NT2/D1 (cell line): ENCODE data around the gene MYO9B.

Experiments
- DNase-seq: peaks from one replicate; pipeline ENCODE4 v3.0.0-alpha.2; 2011; ENCODE audit warnings: low read depth, low spot score
- H3K27me3 ChIP-seq: 2 replicates; pipeline ENCODE4 v1.6.0; 2011; ENCODE audit warnings: mild to moderate bottlenecking; ENCODE audit not compliant: insufficient read length, insufficient read depth
- H3K36me3 ChIP-seq: 2 replicates; pipeline ENCODE4 v1.6.1; 2011; ENCODE audit warnings: mild to moderate bottlenecking, low read length, mixed read lengths; ENCODE audit not compliant: insufficient read depth, insufficient read length
- H3K4me1 ChIP-seq: 2 replicates; pipeline ENCODE4 v1.5.1; 2011; ENCODE audit not compliant: insufficient read depth, insufficient read length
- H3K4me3 ChIP-seq: 2 replicates; pipeline ENCODE4 v1.5.1; 2011; ENCODE audit warnings: low read depth; ENCODE audit not compliant: insufficient read length
- H3K9ac ChIP-seq: 2 replicates; pipeline ENCODE4 v1.6.0; 2011; ENCODE audit warnings: low read depth; ENCODE audit not compliant: insufficient read length
- H3K9me3 ChIP-seq: 2 replicates; pipeline ENCODE4 v1.5.1; 2011; ENCODE audit warnings: mild to moderate bottlenecking, low read length; ENCODE audit not compliant: insufficient read depth
- SUZ12 ChIP-seq: IDR thresholded peaks from 2 replicates; pipeline ENCODE4 v1.6.1; 2011; ENCODE audit not compliant: insufficient read length, insufficient read depth; ENCODE audit errors: extremely low read depth
- YY1 ChIP-seq: IDR thresholded peaks from 2 replicates; pipeline ENCODE4 v1.6.1; 2011; ENCODE audit not compliant: insufficient read length, insufficient read depth
- ZNF274 ChIP-seq: IDR thresholded peaks from 2 replicates; pipeline ENCODE4 v1.6.1; 2011; ENCODE audit warnings: mild to moderate bottlenecking, low read depth, low read length

The MYO9B gene

DNA sequence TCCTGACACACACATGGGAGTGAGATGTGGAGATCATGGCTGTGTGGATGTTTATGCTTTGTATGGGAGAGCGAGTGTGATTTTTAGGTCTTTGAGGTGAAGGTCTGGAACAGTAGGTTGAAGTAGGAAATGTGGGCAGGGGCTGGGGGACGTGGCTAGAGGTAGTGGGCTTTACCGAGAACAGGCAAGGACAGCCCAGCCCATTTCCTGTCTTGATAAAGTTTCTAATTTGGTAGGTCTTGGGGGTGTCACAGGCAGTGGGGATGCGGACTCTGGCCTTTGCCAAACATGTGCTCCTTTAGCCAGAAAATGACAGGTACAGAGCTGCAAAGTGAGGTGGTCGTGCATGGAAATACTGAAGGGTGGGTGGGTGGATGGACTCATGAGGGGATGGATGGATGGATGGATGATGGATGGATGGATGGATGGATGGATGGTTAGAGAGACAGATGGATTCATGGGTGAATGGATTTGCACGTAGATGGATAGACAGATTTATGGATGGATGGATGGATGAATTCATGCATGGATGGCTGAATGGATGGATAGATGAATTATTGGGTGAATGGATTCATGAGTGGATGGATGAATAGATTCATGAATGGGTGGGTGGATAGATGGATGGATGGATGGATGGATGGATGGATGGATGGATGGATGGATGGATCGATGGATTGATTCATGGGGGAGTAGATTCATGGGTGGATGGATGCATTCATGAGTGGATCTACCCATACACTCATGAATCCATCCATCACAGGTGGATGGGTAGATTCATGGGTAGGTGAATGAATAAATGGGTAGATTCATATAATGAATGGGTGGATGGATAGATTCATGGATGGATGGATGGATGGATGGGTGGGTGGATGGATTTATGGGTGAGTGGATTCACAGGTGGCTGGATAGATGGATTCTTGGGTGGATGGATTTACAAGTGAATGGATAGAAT lies 70.2 kb downstream of the MYO9B start:
- Histone ChIP-seq H3K4me1 (peaks cover 7% of the 10 kb centered on the region), H3K9ac (no peak overlapping the region), H3K27me3 (no peaks in the 10 kb centered on the region), H3K36me3 (peaks cover 66% of the 10 kb centered on the region), H3K9me3 (no peaks in the 10 kb centered on the region), H3K4me3 (no peak overlapping the region)
- TF ChIP-seq ZNF274 = no peak
- no peak for TF ChIP-seq YY1
- TF ChIP-seq SUZ12 = no peak
- no peak for DNase-seq

DNA sequence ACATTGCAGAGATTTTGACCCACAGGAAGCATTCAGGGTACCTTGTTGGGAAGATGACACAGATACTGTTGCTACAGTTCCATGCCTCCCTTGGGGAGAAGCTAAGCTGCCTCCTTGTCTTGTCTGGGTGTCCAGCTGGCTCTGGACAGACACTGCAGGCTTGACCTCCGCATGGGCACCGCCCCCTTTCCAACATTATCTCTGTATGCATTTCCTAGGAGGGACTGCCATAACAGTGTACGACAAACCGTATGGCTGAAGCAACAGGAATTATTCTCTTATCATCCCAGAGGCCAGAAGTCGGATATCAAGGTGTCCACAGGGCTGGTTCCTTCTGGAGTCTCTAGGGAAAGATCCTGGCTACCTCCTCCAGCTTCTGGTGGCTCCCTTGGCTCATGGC lies 72.6 kb downstream of the MYO9B start:
- no peak for DNase-seq
- H3K4me3 ChIP-seq = no peak overlapping the region
- no peak overlapping the region for H3K9ac ChIP-seq
- H3K27me3 ChIP-seq = no peaks in the 10 kb centered on the region
- peaks cover 7% of the 10 kb centered on the region for H3K4me1 ChIP-seq
- no peaks in the 10 kb centered on the region for H3K9me3 ChIP-seq
- H3K36me3 ChIP-seq = peaks cover 68% of the 10 kb centered on the region
- TF ChIP-seq ZNF274 (no peak), YY1 (no peak), SUZ12 (no peak)

DNA sequence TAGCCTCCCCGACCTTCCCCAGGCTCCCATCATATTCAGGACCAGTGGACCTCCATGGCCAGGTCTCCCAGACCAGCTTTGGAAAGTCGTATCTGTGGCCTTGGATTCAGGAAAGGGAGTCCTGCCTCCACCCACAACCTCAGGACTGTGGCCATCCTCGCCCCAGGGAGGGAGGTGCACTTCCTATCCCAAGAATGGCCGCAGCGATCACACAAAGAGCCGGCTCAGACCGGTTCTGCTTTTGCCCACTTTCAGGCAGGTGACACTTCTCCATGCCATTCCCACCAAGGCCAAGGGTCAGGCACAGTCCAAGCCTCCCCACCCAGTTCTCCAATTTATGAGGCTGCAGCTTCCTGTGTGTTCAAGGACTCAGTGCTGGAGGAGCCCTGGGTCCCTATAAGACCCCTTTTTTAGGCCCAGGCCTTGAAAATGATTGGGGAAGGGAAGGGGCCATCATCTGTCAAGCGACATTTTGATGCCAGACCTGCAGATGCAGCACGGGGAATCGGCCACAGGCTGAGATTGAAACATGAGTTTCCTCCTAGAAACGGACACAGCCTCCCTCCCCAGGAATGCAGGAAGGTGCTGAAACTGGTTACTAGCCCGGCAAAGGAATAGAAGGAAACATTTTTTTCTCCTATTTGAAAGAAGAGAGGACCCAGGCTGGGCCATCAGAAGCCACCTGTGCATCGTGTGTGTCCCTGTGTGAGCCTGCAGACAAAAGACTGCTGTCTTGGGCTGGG lies 74.0 kb downstream of the MYO9B start:
- H3K9me3 ChIP-seq = no peaks in the 10 kb centered on the region
- H3K9ac ChIP-seq = peak overlapping the region; percentile 43
- H3K4me3 ChIP-seq = no peak overlapping the region
- TF ChIP-seq YY1 = no peak
- TF ChIP-seq ZNF274 = no peak
- TF ChIP-seq SUZ12 = no peak
- peaks cover 7% of the 10 kb centered on the region for H3K4me1 ChIP-seq
- peaks cover 79% of the 10 kb centered on the region for H3K36me3 ChIP-seq
- no peak for DNase-seq
- no peaks in the 10 kb centered on the region for H3K27me3 ChIP-seq

DNA sequence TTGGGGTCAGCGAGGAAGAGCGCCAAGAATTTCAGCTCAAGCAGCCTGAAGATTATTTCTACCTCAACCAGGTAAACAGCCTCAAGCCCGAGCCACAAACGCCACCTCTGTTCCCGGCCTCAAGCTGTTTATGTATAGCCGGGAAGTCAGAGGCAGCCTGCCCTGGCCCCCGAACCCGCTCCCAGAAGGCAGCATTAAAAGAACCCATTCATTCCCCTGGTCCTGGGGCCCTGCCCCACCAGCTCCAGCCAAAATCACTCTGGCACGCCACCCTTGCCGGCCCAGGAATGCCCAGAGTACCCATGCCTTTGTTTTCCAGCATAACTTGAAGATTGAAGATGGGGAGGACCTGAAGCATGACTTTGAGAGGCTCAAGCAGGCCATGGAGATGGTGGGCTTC lies 78.4 kb downstream of the MYO9B start:
- TF ChIP-seq SUZ12 = no peak
- no peak for TF ChIP-seq ZNF274
- TF ChIP-seq YY1 = no peak
- Histone ChIP-seq H3K4me1 (peaks cover 7% of the 10 kb centered on the region), H3K36me3 (peaks cover 85% of the 10 kb centered on the region)

DNA sequence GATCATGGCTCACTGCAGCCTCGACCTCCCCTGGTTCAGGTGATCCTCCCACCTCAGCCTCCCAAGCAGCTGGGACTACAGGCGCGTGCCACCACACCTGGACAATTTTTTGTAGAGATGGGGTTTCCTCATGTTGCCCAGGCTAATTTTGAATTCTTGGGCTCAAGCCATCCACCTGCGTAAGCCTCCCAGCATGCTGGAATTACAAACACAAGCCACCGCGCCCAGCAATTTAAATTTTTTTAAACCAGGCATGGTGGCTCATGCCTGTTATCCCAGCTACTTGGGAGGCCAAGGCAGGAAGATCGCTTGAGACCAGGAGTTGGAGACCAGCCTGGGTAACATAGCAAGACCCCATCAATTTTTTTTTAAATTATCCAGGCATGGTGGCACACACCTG lies 79.7 kb downstream of the MYO9B start:
- Histone ChIP-seq H3K9ac (no peak overlapping the region), H3K4me1 (peaks cover 5% of the 10 kb centered on the region), H3K9me3 (no peaks in the 10 kb centered on the region), H3K36me3 (peaks cover 82% of the 10 kb centered on the region), H3K27me3 (no peaks in the 10 kb centered on the region), H3K4me3 (no peak overlapping the region)
- DNase-seq = no peak
- no peak for TF ChIP-seq ZNF274
- no peak for TF ChIP-seq SUZ12
- no peak for TF ChIP-seq YY1

More for the DNA sequence above, 78.4 kb downstream of the MYO9B start:
- H3K9me3 ChIP-seq = no peaks in the 10 kb centered on the region
- no peak overlapping the region for H3K4me3 ChIP-seq
- no peaks in the 10 kb centered on the region for H3K27me3 ChIP-seq
- H3K9ac ChIP-seq = no peak overlapping the region
- DNase-seq = no peak

DNA sequence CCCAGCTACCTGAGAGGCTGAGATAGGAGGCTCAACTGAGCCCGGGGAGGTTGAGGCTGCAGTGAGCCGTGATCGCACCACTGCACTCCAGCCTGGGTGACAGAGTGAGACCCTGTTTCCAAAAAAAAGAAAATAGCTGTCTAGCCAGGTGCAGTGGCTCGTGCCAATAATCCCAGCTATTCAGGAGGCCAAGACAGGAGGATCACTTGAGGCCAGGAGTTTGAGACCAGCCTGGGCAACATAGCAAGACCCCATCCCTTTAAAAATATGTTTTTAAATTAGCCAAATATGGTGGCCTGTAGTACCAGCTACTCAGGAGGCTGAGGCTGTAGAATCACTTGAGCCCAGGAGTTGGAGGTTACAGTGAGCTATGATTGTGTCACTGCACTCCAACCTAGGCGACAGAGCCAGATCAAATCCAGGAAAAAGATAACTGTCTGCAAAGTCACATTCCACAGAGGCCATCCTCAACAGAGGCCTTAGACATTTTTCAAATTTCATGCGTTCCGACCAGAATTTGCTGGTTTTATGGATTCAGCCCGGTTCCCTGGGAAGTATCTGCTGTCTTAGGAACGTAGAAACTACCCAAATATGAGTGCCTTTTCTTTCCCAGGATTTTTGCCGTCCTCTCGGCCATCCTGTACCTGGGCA lies 80.8 kb downstream of the MYO9B start:
- Histone ChIP-seq H3K4me3 (no peak overlapping the region), H3K36me3 (peaks cover 77% of the 10 kb centered on the region)
- TF ChIP-seq YY1 (no peak), ZNF274 (no peak), SUZ12 (no peak)

DNA sequence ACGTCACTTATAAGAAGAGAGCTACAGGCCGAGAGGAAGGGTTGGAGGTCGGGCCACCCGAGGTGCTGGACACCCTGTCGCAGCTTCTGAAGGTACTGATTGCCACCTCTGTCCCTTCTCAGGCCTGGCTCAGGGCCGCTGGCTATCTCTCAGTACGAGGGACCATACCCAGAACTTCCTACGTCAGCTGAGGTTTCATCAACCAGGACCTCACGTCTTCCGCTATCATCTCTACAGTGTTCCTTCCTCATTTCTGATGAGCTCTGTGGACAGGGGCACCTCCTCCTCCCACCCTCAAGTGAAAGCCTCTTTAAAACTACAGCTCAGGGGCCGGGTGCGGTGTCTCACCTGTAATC lies 81.3 kb downstream of the MYO9B start:
- Histone ChIP-seq H3K9me3 (no peaks in the 10 kb centered on the region), H3K27me3 (no peaks in the 10 kb centered on the region), H3K4me1 (peaks cover 5% of the 10 kb centered on the region), H3K9ac (no peak overlapping the region), H3K4me3 (no peak overlapping the region), H3K36me3 (peaks cover 77% of the 10 kb centered on the region)
- DNase-seq = no peak
- no peak for TF ChIP-seq SUZ12
- TF ChIP-seq ZNF274 = no peak
- TF ChIP-seq YY1 = no peak

More for the DNA sequence above, 80.8 kb downstream of the MYO9B start:
- H3K27me3 ChIP-seq = no peaks in the 10 kb centered on the region
- peaks cover 5% of the 10 kb centered on the region for H3K4me1 ChIP-seq
- DNase-seq = no peak
- no peaks in the 10 kb centered on the region for H3K9me3 ChIP-seq
- H3K9ac ChIP-seq = no peak overlapping the region
